K562 (cell line): ENCODE measurements around the gene CRIM1. TPM values are rescaled to one million over a fixed set of nuclear protein-coding genes. Genes with fewer than 3 reads are reported as not detected.

Source experiments
- ATAC-seq: fragments of 200-7000 bp; cut with Tn5 transposase; 3 replicates; pipeline ENCODE4 v1.9.1; 2020; ENCODE audit warnings: moderate library complexity
- BruUV-seq: library from RNA; stranded (reverse); fragments of 400-500 nt; replicated peaks from 2 replicates; lab custom pipeline; 2021; lab: Mats Ljungman, UMichigan
- CTCF ChIA-PET: fragments of 300-600 bp; formaldehyde crosslinking; extraction: SDS; loops from one replicate; lab custom pipeline; 2021; ENCODE audit warnings: low intra/inter-chr PET ratio; lab: Yijun Ruan, JAX
- POLR2A ChIA-PET: fragments of 300-600, 350-650 bp; sonication (Branson Sonifier 250); formaldehyde crosslinking; extraction: SDS; loops from one replicate; lab custom pipeline; 2021; ENCODE audit warnings: antibody characterized with exemption, inconsistent platforms; lab: Yijun Ruan, JAX
- DNase-seq, 4 experiments: peaks; one replicate each; pipeline versions ENCODE4 v3.0.0 to v3.0.0-alpha.2; 2011 to 2018; ENCODE audit warnings: low spot score in 3 of 4, mixed read lengths in 3 of 4; ENCODE audit errors: extremely low read depth in 1 of 4
- FAIRE-seq: peaks from 2 replicates; lab custom pipeline; 2011; peaks lifted over from hg19 to GRCh38; lab: Jason Lieb, UNC
- H2AFZ ChIP-seq: 2 replicates; pipeline ENCODE4 v1.6.0; 2011; ENCODE audit warnings: low read depth, low read length, control low read depth, inconsistent platforms
- H3K27ac ChIP-seq: fragments of 200-600 bp; 3 replicates; pipeline ENCODE4 v1.8.0; 2011; ENCODE audit warnings: low read depth, mild to moderate bottlenecking, control low read depth, inconsistent platforms, low read length, moderate library complexity, mixed read lengths; ENCODE audit errors: extremely low read depth
- H3K27me3 ChIP-seq, 2 experiments: fragments of 300-600 bp in 1 of 2; 2 replicates in 1 of 2; 3 replicates in 1 of 2; pipeline versions ENCODE4 v1.6.0 to v1.8.0; 2011; ENCODE audit warnings: inconsistent platforms in 2 of 2, low read length in 2 of 2, mild to moderate bottlenecking in 1 of 2, mixed read lengths in 1 of 2, moderate library complexity in 1 of 2; ENCODE audit not compliant: control insufficient read depth in 2 of 2, insufficient read depth in 2 of 2
- H3K36me3 ChIP-seq: fragments of 300-600 bp; 3 replicates; pipeline ENCODE4 v1.8.0; 2011; ENCODE audit warnings: mild to moderate bottlenecking, low read length, inconsistent platforms; ENCODE audit not compliant: control insufficient read depth, insufficient read depth
- H3K4me1 ChIP-seq, 2 experiments: fragments of 200-600 bp in 1 of 2; replicated peaks in 1 of 2; 2 replicates in 1 of 2; 3 replicates in 1 of 2; pipeline versions ENCODE4 v1.5.1 to v1.8.0; 2011; ENCODE audit warnings: inconsistent platforms in 2 of 2, low read length in 2 of 2, mild to moderate bottlenecking in 1 of 2, mixed read lengths in 1 of 2, moderate library complexity in 1 of 2; ENCODE audit not compliant: control insufficient read depth in 2 of 2, insufficient read depth in 2 of 2
- H3K4me2 ChIP-seq: 2 replicates; pipeline ENCODE4 v1.6.1; 2011; ENCODE audit warnings: low read length, control low read depth, inconsistent platforms, mixed read lengths; ENCODE audit not compliant: insufficient read depth
- H3K4me3 ChIP-seq: fragments of 200-600 bp; sonication (generic), shearing (Covaris generic); 2 replicates; pipeline ENCODE4 v1.5.1; 2016; ENCODE audit warnings: control low read depth, inconsistent platforms
- H3K79me2 ChIP-seq: fragments of 200-600 bp; 3 replicates; pipeline ENCODE4 v1.8.0; 2011; ENCODE audit warnings: low read length, inconsistent platforms; ENCODE audit not compliant: control insufficient read depth, insufficient read depth
- H3K9ac ChIP-seq, 2 experiments: 2 replicates each; pipeline versions ENCODE4 v1.6.0 to v1.6.1; 2011; ENCODE audit warnings: low read depth in 2 of 2, low read length in 2 of 2, control low read depth in 1 of 2, inconsistent platforms in 1 of 2, mild to moderate bottlenecking in 1 of 2, mixed read lengths in 1 of 2; ENCODE audit not compliant: insufficient read depth in 1 of 2
- H3K9me1 ChIP-seq: one replicate; pipeline ENCODE4 v1.6.0; 2011; ENCODE audit warnings: inconsistent platforms, mild to moderate bottlenecking, low read length, moderate library complexity; ENCODE audit not compliant: control insufficient read depth, insufficient read depth
- H3K9me3 ChIP-seq: replicated peaks from 2 replicates; pipeline ENCODE4 v1.5.1; 2011; ENCODE audit warnings: low read depth, low read length, inconsistent platforms; ENCODE audit not compliant: control insufficient read depth, insufficient read depth
- H4K20me1 ChIP-seq: replicated peaks from 2 replicates; pipeline ENCODE4 v1.6.1; 2011; ENCODE audit warnings: low read length, inconsistent platforms, mixed read lengths; ENCODE audit not compliant: control insufficient read depth, insufficient read depth
- ATF4 ChIP-seq: fragments of 450-650 bp; formaldehyde crosslinking; IDR thresholded peaks from 2 replicates; pipeline ENCODE4 v1.4.0; 2022; ENCODE audit warnings: mild to moderate bottlenecking, moderate library complexity
- CTCFL ChIP-seq: IDR thresholded peaks from 2 replicates; pipeline ENCODE4 v1.6.1; 2011; ENCODE audit warnings: borderline replicate concordance, low read depth, mild to moderate bottlenecking, moderate library complexity, low read length; ENCODE audit not compliant: insufficient read depth, poor library complexity, severe bottlenecking
- E2F8 ChIP-seq: fragments of 450-650 bp; IDR thresholded peaks from 2 replicates; pipeline ENCODE4 v1.7.1; 2018; ENCODE audit warnings: mild to moderate bottlenecking, low read depth; ENCODE audit not compliant: partially characterized antibody
- SMAD4 ChIP-seq: fragments of 250-450 bp; sonication (Bioruptor Pico); conservative IDR thresholded peaks from 2 replicates; pipeline ENCODE4 v1.8.0; 2021; ENCODE audit warnings: inconsistent platforms, mild to moderate bottlenecking, moderate library complexity
- WGBS: fragments of 100-300 bp; shearing (Covaris generic); methylation state at CpG from one replicate; pipeline ENCODE4 v1.1.6; 2016; ENCODE audit warnings: low coverage, mixed read lengths; ENCODE audit not compliant: insufficient coverage; ENCODE audit errors: missing lambda C conversion rate; 5-methylcytosine and 5-hydroxymethylcytosine counted together
- in situ Hi-C: fragments of 300-500 bp; cut with MboI; formaldehyde crosslinking; loops from 4 replicates; pipeline ENCODE4 v1.15.0; 2018; ENCODE audit warnings: inconsistent platforms, mixed read lengths
- intact Hi-C: fragments of 100-400 bp; cut with micrococcal nuclease; formaldehyde crosslinking; loops from 2 replicates; pipeline ENCODE4 v1.14.2; 2022
- polyA plus RNA-seq, 8 experiments: library from polyadenylated mRNA; depleted of rRNA in 4 of 8; stranded (reverse) in 5 of 8; unstranded in 3 of 8; fragments of >200 nt; fragmentation: Nextera tagmentation in 2 of 8; fragmentation: Illumina TruSeq in 1 of 8; extraction: Ambion mirVana in 2 of 8; extraction: Trizol in 1 of 8; gene quantifications; 2 replicates each; pipeline versions ENCODE4 v1.2.1 to v1.2.3, GENCODE V29; 2011 to 2014; ENCODE audit warnings: inconsistent platforms in 1 of 8, missing spikeins in 1 of 8
- total RNA-seq, 7 experiments: library from RNA; depleted of rRNA in 6 of 7; stranded (reverse); fragments of >200 nt in 6 of 7; fragmentation: Illumina TruSeq in 2 of 7; extraction: Trizol in 2 of 7; gene quantifications; 2 replicates each; pipeline versions ENCODE4 v1.2.1 to v1.2.3, GENCODE V29; 2011 to 2021; ENCODE audit warnings: low replicate concordance in 1 of 7

CRIM1 gene
- total and polyA plus RNA-seq, 9 of the 15 experiments (the other 6 are each of a cell fraction or from before 2014, with no cell fraction given), result 0.01 to 0.36 (median 0.06) TPM; not detected in 1

GRCh38 chr2:36453652-36454051 is 98.1 kb downstream of the CRIM1 start:
- Histone ChIP-seq H3K27ac (no peak overlapping the region), H3K27me3 (peaks cover 0 to 8% of the 10 kb centered on the region in 2 experiments; a peak in 2 of 5 replicates), H3K9me1 (no peaks in the 10 kb centered on the region), H3K79me2 (no peaks in the 10 kb centered on the region), H3K4me3 (no peak overlapping the region), H3K9ac (no peak overlapping the region), H3K4me2 (no peak overlapping the region), H4K20me1 (no peaks in the 10 kb centered on the region), H3K9me3 (no peaks in the 10 kb centered on the region), H3K36me3 (no peaks in the 10 kb centered on the region), H3K4me1 (peaks cover 0 to 33% of the 10 kb centered on the region in 2 experiments), H2AFZ (no peak overlapping the region)
- WGBS, result 4% methylated on average over 3 of the region's 3 CpGs
- FAIRE-seq (no peak), DNase-seq (no peak), ATAC-seq (no peak)
- intact Hi-C loops (no loop called here), in situ Hi-C loops (no loop called here)
- ChIA-PET POLR2A (no interaction called here), CTCF (no interaction called here)
- TF ChIP-seq E2F8 (no peak), ATF4 (CRISPR knock-in tag) (no peak), CTCFL (no peak), SMAD4 (CRISPR knock-in tag) (no peak)
- no TSS peak for BruUV-seq
